GM12878 (cell line): Measurements from ENCODE around the gene SHMT1. TPM values are rescaled to one million over a fixed set of nuclear protein-coding genes. Genes with fewer than 3 reads are reported as not detected.
A peak's percentile ranks its signal among the peaks of the same experiment; 100 is the strongest.
"Not testable (repeated sequence)": the region's sequence is repeated elsewhere in the genome, so short reads cannot be mapped to it uniquely, and the experiment has no call there.

Experiments used
- ATAC-seq: fragments of 200-7000 bp; cut with Tn5 transposase; 3 replicates; pipeline ENCODE4 v1.9.1; 2020; ENCODE audit warnings: mild to moderate bottlenecking, moderate library complexity
- BruUV-seq: library from RNA; stranded (reverse); fragments of 400-500 nt; replicated peaks from 2 replicates; lab custom pipeline; 2021; lab: Mats Ljungman, UMichigan
- CTCF ChIA-PET: fragments of 300-600 bp; sonication (Branson Sonifier 250); formaldehyde crosslinking; extraction: SDS; loops from one replicate; lab custom pipeline; 2021; ENCODE audit warnings: inconsistent platforms; lab: Yijun Ruan, JAX
- POLR2A ChIA-PET: fragments of 350-600 bp; formaldehyde crosslinking; extraction: SDS; loops from one replicate; lab custom pipeline; 2021; ENCODE audit warnings: inconsistent platforms; lab: Charles Lee
- RAD21 ChIA-PET: fragments of 300-600 bp; sonication (Branson Sonifier 250); formaldehyde crosslinking; loops from one replicate; lab custom pipeline; 2023; ENCODE audit warnings: antibody characterized with exemption; ENCODE audit not compliant: unreplicated experiment; lab: Charles Lee
- SMC1A ChIA-PET: fragments of 300-600 bp; sonication (Branson Sonifier 250); formaldehyde crosslinking; loops from one replicate; lab custom pipeline; 2023; ENCODE audit not compliant: unreplicated experiment, uncharacterized antibody; lab: Charles Lee
- DNase-seq: peaks from one replicate; pipeline ENCODE4 v3.0.0-alpha.2; 2011; ENCODE audit warnings: low read depth, low spot score
- FAIRE-seq: peaks from 3 replicates; lab custom pipeline; 2011; peaks lifted over from hg19 to GRCh38; lab: Jason Lieb, UNC
- H2AFZ ChIP-seq: 2 replicates; pipeline ENCODE4 v1.6.0; 2011; ENCODE audit warnings: low read depth, low read length, control low read depth; ENCODE audit not compliant: control insufficient read depth
- H3K27ac ChIP-seq: 2 replicates; pipeline ENCODE4 v1.5.1; 2011; ENCODE audit warnings: control low read depth; ENCODE audit not compliant: control insufficient read depth, insufficient read depth
- H3K27me3 ChIP-seq, 2 experiments: replicated peaks in 1 of 2; 2 replicates each; pipeline versions ENCODE4 v1.6.0 to v1.6.1; 2011; ENCODE audit warnings: low read length in 1 of 2; ENCODE audit not compliant: control insufficient read depth in 2 of 2, insufficient read depth in 2 of 2
- H3K36me3 ChIP-seq, 2 experiments: 2 replicates each; pipeline ENCODE4 v1.5.1; 2011; ENCODE audit warnings: low read length in 1 of 2; ENCODE audit not compliant: control insufficient read depth in 2 of 2, insufficient read depth in 2 of 2
- H3K4me1 ChIP-seq: 2 replicates; pipeline ENCODE4 v1.6.1; 2011; ENCODE audit warnings: mild to moderate bottlenecking, low read length, moderate library complexity, mixed read lengths; ENCODE audit not compliant: control insufficient read depth, insufficient read depth
- H3K4me2 ChIP-seq: 2 replicates; pipeline ENCODE4 v1.6.0; 2011; ENCODE audit warnings: control low read depth; ENCODE audit not compliant: control insufficient read depth, insufficient read depth
- H3K4me3 ChIP-seq: fragments of 200-600 bp; sonication (generic); 2 replicates; pipeline ENCODE4 v1.5.1; 2016
- H3K79me2 ChIP-seq: 2 replicates; pipeline ENCODE4 v1.6.0; 2011; ENCODE audit warnings: low read length; ENCODE audit not compliant: control insufficient read depth, insufficient read depth
- H3K9ac ChIP-seq: 2 replicates; pipeline ENCODE4 v1.8.0; 2011; ENCODE audit warnings: low read length, control low read depth, mixed read lengths; ENCODE audit not compliant: control insufficient read depth, insufficient read depth
- H3K9me3 ChIP-seq: replicated peaks from 3 replicates; pipeline ENCODE4 v1.5.1; 2011; ENCODE audit warnings: mild to moderate bottlenecking, low read length; ENCODE audit not compliant: control insufficient read depth, insufficient read depth
- H4K20me1 ChIP-seq: 2 replicates; pipeline ENCODE4 v1.6.0; 2011; ENCODE audit not compliant: control insufficient read depth, insufficient read depth
- WGBS: methylation state at CpG from one replicate; pipeline ENCODE4 v1.1.6; 2016; ENCODE audit warnings: low lambda C conversion rate; ENCODE audit not compliant: insufficient replicate concordance, insufficient coverage; ENCODE audit errors: missing lambda C conversion rate; 5-methylcytosine and 5-hydroxymethylcytosine counted together
- in situ Hi-C: fragments of 300-500 bp; cut with MboI; formaldehyde crosslinking; loops from 9 replicates; pipeline ENCODE4 v1.14.3; 2018; ENCODE audit warnings: mixed read lengths
- intact Hi-C: fragments of 100-400 bp; cut with micrococcal nuclease; formaldehyde crosslinking; loops from one replicate; pipeline ENCODE4 v1.14.2; 2022; ENCODE audit not compliant: unreplicated experiment
- polyA plus RNA-seq, 11 experiments: library from polyadenylated mRNA; depleted of rRNA in 4 of 11; unstranded in 6 of 11; stranded (reverse) in 5 of 11; fragments of >200 nt; fragmentation: Nextera tagmentation in 4 of 11; fragmentation: Illumina TruSeq in 1 of 11; extraction: Ambion mirVana in 4 of 11; extraction: Trizol in 1 of 11; gene quantifications; 1 replicate in 1 of 11; 2 replicates in 10 of 11; pipeline versions ENCODE4 v1.2.1 to v1.2.3, GENCODE V29; 2011 to 2016; ENCODE audit warnings: inconsistent platforms in 2 of 11, missing spikeins in 2 of 11, low read depth in 1 of 11
- total RNA-seq, 4 experiments: library from RNA; depleted of rRNA in 3 of 4; stranded (reverse); fragments of >200 nt in 3 of 4; fragmentation: Illumina TruSeq in 1 of 4; extraction: Trizol in 1 of 4; gene quantifications; 2 replicates each; pipeline versions ENCODE4 v1.2.1 to v1.2.3, GENCODE V29; 2013 to 2021

The SHMT1 gene
- total and polyA plus RNA-seq, 10 of the 15 experiments (the other 5 are each of a cell fraction or from before 2014, with no cell fraction given) = 5.2 to 60.1 (median 34.6) TPM

GRCh38 chr17:18403604-18404003 is 40.3 kb upstream of the SHMT1 start:
- H4K20me1 ChIP-seq, H2AFZ ChIP-seq, H3K27ac ChIP-seq, DNase-seq, intact Hi-C loops, BruUV-seq, H3K4me3 ChIP-seq, CTCF ChIA-PET, H3K36me3 ChIP-seq, RAD21 ChIA-PET, H3K9me3 ChIP-seq, H3K4me2 ChIP-seq, POLR2A ChIA-PET, H3K9ac ChIP-seq, SMC1A ChIA-PET, H3K79me2 ChIP-seq, H3K27me3 ChIP-seq, H3K4me1 ChIP-seq: not testable (repeated sequence)
- ATAC-seq (peak; percentile 95), FAIRE-seq (peak; percentile 84)
- no CpG with 5 or more reads among the region's 5 CpGs for WGBS
- in situ Hi-C loops = loop anchor here (25.0 kb wide), 1 partner anchor 1591 kb away; no protein-coding TSS in a partner anchor

GRCh38 chr17:18403166-18403565 is 39.8 kb upstream of the SHMT1 start:
- 10% methylated on average over 2 of the region's 5 CpGs for WGBS
- intact Hi-C loops, H2AFZ ChIP-seq: not testable (repeated sequence)

GRCh38 chr17:18401872-18402590 is 38.7 kb upstream of the SHMT1 start:
- H3K4me3 ChIP-seq, H3K4me2 ChIP-seq, RAD21 ChIA-PET, CTCF ChIA-PET, H4K20me1 ChIP-seq, H3K27ac ChIP-seq, POLR2A ChIA-PET, ATAC-seq, FAIRE-seq, intact Hi-C loops, SMC1A ChIA-PET, H3K36me3 ChIP-seq, H3K9me3 ChIP-seq, H2AFZ ChIP-seq, H3K4me1 ChIP-seq, H3K79me2 ChIP-seq, BruUV-seq, H3K9ac ChIP-seq, DNase-seq, H3K27me3 ChIP-seq: not testable (repeated sequence)
- in situ Hi-C loops = loop anchor here (25.0 kb wide), 1 partner anchor 1590 kb away; no protein-coding TSS in a partner anchor
- WGBS = 56% methylated on average over 5 of the region's 7 CpGs

More at GRCh38 chr17:18403166-18403565, 39.8 kb upstream of the SHMT1 start:
- SMC1A ChIA-PET, H3K9me3 ChIP-seq, FAIRE-seq, H3K4me3 ChIP-seq, H3K79me2 ChIP-seq, RAD21 ChIA-PET, CTCF ChIA-PET, H3K36me3 ChIP-seq, BruUV-seq, POLR2A ChIA-PET, H3K9ac ChIP-seq, DNase-seq, H3K27ac ChIP-seq, H3K27me3 ChIP-seq, H4K20me1 ChIP-seq, H3K4me1 ChIP-seq: not testable (repeated sequence)
- 0 out of 2 replicates have a peak overlapping the region, but pooled peaks have one; percentile 48 for H3K4me2 ChIP-seq
- in situ Hi-C loops = loop anchor here (25.0 kb wide), 1 partner anchor 1591 kb away; no protein-coding TSS in a partner anchor
- peak; percentile 14; the same call in 1 of the 3 replicates for ATAC-seq
